Keratinocyte (primary cell): ENCODE results near the gene PARP16.

ENCODE experiments used
- EZH2 ChIP-seq: IDR thresholded peaks from one replicate; pipeline ENCODE4 v1.6.1; 2012; ENCODE audit warnings: inconsistent platforms, mild to moderate bottlenecking, low read length, moderate library complexity
- TF ChIP-seq, protein P1 (sequence below), 3 experiments: IDR thresholded peaks in 1 of 3; conservative IDR thresholded peaks in 1 of 3; optimal IDR thresholded peaks in 1 of 3; 2 replicates in 2 of 3; 3 replicates in 1 of 3; pipeline versions ENCODE3 to v1.5.1; 2011; ENCODE audit warnings: low read length in 3 of 3, mild to moderate bottlenecking in 3 of 3, moderate library complexity in 2 of 3, control low read depth in 1 of 3, inconsistent platforms in 1 of 3; ENCODE audit not compliant: insufficient read depth in 2 of 3; ENCODE audit errors: extremely low read depth in 1 of 3

DNA sequence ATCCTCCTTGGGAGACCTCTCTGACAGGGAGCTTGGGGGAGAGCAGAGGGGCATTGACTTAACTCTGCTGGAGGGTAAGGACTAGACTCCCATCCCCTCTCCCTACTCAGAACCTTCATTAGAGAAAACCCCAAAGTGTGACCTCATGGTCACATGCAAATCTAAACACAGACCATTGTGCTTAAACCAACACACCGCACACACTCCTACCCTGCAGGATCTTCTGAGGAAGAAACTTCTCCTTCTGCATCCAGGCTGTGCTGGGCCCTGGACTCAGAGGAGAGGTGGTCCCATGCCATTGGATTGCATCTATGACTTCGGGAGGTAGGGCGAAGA lies 805 bp upstream of the PARP16 start:
- TF ChIP-seq, protein P1, sequence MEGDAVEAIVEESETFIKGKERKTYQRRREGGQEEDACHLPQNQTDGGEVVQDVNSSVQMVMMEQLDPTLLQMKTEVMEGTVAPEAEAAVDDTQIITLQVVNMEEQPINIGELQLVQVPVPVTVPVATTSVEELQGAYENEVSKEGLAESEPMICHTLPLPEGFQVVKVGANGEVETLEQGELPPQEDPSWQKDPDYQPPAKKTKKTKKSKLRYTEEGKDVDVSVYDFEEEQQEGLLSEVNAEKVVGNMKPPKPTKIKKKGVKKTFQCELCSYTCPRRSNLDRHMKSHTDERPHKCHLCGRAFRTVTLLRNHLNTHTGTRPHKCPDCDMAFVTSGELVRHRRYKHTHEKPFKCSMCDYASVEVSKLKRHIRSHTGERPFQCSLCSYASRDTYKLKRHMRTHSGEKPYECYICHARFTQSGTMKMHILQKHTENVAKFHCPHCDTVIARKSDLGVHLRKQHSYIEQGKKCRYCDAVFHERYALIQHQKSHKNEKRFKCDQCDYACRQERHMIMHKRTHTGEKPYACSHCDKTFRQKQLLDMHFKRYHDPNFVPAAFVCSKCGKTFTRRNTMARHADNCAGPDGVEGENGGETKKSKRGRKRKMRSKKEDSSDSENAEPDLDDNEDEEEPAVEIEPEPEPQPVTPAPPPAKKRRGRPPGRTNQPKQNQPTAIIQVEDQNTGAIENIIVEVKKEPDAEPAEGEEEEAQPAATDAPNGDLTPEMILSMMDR (optimal IDR thresholded peaks at IDR 0.05 in 1 of 3, IDR thresholded peaks at IDR 0.05 in 1 of 3, conservative IDR thresholded peaks at IDR 0.05 in 1 of 3; ENCODE audit: extremely low read depth in 1 of 3, insufficient read depth in 2 of 3, low read length in 3 of 3), result no peak
- TF ChIP-seq EZH2, result no peak
